ENCODE results near the gene BFSP2.

The BFSP2 gene, protein sequence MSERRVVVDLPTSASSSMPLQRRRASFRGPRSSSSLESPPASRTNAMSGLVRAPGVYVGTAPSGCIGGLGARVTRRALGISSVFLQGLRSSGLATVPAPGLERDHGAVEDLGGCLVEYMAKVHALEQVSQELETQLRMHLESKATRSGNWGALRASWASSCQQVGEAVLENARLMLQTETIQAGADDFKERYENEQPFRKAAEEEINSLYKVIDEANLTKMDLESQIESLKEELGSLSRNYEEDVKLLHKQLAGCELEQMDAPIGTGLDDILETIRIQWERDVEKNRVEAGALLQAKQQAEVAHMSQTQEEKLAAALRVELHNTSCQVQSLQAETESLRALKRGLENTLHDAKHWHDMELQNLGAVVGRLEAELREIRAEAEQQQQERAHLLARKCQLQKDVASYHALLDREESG

DNA sequence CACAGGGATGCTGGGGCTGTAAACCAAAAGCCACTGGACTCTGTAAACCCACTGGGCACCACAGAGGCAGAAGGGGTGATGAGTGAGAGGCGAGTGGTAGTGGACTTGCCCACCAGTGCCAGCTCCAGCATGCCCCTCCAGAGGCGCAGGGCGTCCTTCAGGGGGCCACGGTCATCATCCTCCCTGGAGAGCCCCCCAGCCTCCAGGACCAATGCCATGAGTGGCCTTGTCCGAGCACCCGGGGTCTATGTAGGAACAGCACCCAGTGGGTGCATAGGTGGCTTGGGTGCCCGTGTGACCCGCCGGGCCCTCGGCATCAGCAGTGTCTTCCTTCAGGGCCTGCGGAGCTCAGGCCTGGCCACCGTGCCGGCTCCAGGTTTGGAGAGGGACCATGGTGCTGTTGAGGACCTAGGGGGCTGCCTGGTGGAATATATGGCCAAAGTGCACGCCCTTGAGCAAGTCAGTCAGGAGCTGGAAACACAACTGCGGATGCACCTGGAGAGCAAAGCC, at the start of gene BFSP2:
Gene BFSP2 (plus strand): TSS at position 51 of the 510 bp plus-strand sequence. CDS start 28 bp downstream, at position 79.
- DNase-seq (ENCODE audit: low read depth in 2 of 3, low spot score in 1 of 3) = no peak

DNA sequence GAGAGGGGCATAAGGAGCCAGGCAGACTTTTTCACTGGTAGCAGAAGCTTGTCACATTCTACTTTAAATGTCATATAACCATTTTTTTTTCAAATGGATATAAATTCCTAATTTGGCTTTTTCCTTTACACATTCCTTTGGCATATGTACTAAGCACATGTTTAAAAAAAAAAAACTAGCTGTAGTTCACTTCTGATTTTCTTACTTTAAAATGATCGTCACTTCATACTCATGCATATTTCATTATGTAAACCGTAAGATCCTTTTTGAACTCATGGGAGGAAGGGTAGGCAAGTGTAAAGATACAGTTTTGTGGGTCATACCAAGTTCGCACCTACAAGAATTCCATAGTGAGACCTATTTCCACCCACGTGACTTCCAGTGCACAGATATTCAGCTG, 45.1 kb upstream of the BFSP2 start:
- DNase-seq (ENCODE audit: low read depth in 2 of 3, low spot score in 1 of 3) = no peak

DNA sequence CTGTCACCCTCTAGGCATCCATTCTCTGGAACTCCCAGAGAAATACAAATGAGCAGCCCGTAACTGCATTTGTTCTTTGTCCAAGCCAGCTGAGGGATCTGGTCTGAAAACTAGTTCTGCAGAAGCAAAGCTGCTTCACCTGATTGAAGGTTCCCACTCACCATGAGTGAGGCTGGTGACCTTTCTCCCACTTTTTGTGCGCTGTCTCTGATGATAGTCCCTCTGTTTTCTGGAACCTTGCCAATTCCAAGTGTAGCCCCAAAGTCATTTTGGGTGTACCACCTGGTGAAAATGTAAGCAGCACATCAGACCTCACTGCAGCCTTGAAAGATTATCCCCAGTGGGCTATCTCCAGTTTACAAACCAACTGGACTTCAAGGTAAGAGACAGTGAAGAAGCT, 39.4 kb upstream of the BFSP2 start:
- no peak for DNase-seq (ENCODE audit: low read depth in 2 of 3, low spot score in 1 of 3)

DNA sequence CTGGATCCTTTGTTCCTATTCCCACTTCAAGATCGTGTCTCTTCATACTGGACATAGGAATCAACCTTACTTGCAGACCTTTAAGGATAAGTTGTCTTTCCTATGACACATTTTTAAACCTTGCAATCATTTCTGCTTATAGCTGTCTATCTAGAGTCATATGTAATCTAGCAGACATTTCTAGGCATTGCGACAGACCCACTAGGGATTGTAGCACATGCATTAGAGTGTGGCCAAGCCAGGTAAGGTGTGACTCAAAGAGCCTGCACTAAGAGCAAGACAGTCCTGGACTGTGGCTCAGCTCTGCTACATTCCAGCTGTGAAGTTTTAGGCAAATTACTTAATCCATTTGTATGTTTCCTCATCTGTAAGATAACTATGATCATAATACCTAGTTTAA, 38.8 kb upstream of the BFSP2 start:
- DNase-seq (ENCODE audit: low read depth in 2 of 3, low spot score in 1 of 3) = no peak

DNA sequence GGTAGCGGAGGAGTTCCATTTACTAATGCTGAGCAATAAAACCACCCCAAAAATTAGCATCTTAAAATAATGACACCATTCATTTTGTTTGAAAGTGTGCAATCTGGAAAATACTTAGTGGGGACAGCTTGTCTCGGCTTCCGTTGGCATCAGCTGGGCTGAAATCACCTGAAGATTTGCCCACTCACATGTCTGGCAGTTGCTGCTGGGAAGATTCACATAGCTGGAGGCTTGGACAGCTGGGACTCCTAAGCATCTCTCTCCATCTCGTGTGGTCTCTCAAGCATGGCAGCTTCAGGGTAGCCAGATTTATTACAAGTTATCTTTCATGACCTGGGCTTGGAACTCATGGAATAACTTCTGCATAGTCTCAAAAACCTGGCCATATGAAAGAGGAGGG, 38.4 kb upstream of the BFSP2 start:
- no peak for DNase-seq (ENCODE audit: low read depth in 2 of 3, low spot score in 1 of 3)

DNA sequence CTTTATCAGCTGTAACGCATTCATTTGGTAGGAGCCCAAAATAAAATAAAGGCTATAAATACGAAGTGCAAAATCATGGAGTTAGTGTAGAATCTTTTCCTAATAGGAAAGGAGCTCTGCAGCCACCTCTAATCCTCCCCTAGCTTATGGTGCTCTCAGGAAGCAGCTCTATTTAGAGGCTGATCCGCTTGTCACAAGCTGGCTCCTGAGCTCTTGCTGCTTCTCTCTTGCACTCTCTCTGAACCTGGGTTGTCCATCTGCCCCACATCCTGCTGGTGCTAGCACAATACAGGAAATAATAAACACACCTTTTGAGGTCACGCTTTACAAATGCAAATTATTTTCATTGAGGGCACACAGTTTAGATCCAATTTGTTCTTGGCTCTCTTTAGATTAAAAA, 37.3 kb upstream of the BFSP2 start:
- DNase-seq (ENCODE audit: low read depth in 2 of 3, low spot score in 1 of 3) = no peak

DNA sequence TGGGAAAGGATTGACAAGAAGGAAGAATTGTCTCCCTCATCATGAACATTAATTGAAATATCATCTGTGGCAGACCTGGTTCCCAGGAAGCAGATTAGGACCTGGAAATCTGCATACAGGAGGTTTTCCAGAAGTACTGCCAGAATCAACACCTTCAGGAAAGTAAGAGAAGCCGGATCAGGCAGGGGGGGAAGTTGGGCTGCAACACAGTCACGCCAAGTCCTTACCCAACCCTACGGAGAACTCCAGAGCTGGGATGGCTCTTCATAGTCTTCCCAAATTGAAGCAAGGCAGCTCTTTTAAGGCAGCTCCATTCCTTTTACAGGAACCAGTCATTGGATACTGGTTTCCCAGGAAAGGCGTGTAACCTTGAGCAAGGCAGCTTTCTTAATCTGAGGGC, 35.2 kb upstream of the BFSP2 start:
- no peak for DNase-seq (ENCODE audit: low read depth in 2 of 3, low spot score in 1 of 3)

DNA sequence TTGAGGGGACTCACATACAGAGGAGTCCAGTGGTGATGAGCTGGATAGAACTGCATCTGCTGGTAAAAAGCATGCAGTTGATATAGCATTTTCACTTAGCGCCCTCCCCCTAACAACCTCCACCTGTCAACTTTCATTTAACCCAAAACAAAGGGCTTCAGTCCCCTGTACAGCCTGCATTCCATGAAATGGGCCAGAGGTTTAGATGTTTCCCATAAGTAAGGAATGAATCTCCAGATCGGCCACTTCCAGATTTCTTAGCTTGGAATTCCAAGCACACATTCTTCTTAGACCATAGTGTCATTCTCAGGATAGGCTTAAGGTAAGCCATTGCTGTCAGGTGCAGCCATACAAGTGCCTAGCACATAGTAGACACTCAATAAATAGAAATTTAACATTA, 32.9 kb upstream of the BFSP2 start:
- no peak for DNase-seq (ENCODE audit: low read depth in 2 of 3, low spot score in 1 of 3)

DNA sequence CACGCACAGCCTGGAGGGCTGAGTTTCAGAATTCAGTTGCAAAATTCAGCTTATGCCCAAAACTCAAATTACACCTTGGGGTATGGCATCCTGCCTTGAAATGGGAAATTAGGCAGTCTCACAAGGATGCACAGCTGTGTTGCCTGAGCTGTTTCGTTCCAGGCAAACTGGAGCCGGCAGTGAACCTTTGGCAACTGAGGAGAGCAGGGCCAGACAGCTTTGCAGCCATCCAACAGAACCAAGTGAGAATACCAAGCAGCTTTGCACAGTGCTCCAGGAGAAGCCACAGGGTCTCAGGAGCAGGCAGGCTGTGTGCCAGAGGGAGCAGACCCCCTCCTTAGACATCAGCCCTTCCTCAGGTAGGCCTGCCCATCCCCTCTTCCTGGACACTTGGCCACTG, 32.5 kb upstream of the BFSP2 start:
- DNase-seq (ENCODE audit: low read depth in 2 of 3, low spot score in 1 of 3) = no peak

DNA sequence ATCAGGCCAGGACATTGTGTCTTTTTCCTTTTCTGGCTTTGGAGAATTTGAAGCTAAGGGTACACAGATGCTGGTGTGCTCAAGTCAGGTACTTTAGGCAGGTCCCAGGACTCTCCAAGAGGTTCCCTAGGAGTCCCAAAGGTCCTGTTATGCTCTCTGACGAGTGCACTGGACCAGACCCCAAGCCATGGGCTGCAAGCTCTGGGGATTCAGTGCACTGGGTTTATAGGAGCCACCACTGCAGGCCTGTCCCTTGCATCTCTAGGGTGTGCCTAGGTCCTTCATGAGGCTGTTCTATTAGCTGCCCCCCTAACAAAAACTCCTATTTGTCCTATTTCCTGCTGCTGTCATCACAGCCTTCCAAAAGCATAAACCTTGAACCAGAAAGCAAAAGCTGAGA, 31.9 kb upstream of the BFSP2 start:
- no peak for DNase-seq (ENCODE audit: low read depth in 2 of 3, low spot score in 1 of 3)

DNA sequence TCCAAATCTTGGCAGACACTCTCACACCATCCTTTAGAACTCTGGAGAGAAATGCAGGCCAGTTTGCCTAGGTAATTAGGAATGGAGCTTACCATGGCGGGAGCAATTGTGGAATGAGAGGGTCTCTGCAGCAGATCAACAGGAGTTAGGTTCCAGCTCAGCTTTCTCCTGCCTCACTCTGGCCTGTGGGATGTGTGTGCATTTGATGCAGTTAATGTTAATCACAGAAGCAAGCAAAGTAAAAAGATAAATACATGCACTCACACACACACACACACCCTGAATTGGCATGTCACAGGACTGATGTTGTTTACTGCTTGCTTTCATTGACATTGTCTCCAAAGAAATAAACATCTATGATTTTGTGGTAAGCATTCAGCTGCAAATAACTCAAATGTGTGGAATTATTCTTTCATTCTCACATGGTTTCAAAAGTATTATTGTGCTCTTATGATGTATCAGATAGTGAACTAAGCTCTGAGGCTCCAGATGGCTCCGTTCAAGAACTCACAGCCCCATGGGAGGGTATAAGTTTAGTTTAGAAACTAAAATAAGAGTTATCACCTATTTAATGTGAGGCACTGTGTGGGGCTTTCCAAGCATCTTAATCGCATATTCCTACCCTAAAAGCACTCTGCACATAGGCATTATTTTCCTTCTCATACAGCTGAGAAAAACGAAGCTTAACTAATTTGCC, 31.3 kb upstream of the BFSP2 start:
- DNase-seq (ENCODE audit: low read depth in 2 of 3, low spot score in 1 of 3) = no peak

DNA sequence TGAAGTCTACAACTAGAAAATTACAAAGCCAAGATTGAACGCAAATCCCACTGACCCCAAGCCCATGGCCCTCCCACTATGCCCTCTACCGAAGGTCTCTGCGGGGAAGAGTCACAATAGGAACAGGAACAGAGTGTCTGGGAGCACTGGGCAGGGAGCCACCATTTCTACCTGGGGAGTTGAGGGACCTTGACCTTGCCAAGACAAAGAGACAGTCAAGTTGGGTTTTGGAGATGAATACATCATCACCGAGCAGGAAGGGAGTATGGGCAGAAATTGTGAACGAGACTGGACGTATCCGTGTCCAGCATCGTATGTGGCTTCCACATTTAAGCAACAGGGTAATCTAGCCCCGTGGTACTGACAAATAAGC, 30.8 kb upstream of the BFSP2 start:
- DNase-seq (ENCODE audit: low read depth in 2 of 3, low spot score in 1 of 3) = no peak

DNA sequence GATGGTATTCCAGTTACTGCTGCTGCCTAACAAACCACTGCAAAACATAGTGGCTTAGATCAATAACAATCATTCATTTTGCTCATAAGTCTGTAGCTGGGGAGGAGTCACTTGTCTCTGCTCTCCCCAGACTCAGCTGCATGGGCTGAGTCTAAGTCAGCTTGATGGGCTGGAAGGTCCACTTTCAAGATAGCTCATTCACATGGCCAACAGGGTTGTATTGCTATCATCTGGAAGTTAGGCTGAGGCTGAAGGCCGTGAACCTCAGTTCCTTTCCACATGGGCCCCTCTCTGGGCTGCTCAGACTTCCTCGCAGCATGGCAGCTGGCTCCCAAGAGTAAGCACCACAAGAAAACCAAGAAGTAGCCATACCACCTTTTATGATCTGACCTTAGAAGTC, 28.7 kb upstream of the BFSP2 start:
- DNase-seq (ENCODE audit: low read depth in 2 of 3, low spot score in 1 of 3) = no peak

DNA sequence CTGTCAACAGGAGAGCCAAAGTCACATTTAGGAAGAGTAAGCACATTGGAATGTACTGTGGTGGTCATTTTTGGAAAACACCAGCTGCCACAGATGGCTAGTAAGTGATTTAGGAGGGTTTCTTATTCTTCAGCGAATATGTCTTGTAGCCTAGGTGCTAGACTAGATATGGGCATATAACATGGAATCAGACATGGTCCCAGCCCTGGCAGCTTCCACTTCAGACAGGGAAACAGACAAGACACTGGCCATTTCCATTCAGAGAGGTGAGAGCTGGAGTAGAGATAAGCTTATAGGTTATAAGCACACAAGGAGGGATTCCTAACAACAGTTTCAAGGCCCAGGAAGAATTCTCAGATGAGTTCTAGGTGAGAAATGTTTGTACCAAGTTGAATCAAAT, 28.2 kb upstream of the BFSP2 start:
- no peak for DNase-seq (ENCODE audit: low read depth in 2 of 3, low spot score in 1 of 3)

DNA sequence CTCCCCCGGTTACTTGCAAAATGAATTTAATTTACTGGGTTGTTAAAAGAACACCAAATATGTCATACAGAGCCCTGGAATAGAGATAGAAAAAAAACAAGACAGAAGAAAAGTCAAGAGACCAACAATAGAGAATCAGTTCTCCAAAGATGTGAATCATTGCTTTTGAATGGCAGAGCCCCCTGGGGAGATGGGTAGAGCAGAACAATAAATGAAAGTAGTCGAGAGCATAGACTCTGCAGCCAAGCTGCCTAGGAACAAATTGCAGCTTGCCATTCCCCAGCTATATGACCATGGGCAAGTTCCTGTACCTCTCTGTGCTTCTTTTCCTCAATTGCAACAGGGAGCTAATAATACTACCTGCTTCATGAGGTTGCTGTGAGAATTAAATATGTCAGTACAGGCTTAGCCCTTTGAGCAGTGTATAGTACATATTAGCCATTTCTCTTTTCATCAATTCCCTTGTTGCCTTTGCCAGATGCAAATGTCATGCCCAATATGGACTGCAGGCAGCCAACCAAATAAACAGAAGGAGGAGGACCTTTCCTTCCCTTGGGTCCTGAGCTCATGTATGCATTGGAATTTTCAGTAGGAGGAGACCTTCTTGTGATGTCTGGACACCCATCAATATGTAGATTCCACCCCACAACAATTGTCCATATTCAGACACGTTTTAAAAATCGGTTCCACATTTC, 25.0 kb upstream of the BFSP2 start:
- DNase-seq (ENCODE audit: low read depth in 2 of 3, low spot score in 1 of 3) = no peak

DNA sequence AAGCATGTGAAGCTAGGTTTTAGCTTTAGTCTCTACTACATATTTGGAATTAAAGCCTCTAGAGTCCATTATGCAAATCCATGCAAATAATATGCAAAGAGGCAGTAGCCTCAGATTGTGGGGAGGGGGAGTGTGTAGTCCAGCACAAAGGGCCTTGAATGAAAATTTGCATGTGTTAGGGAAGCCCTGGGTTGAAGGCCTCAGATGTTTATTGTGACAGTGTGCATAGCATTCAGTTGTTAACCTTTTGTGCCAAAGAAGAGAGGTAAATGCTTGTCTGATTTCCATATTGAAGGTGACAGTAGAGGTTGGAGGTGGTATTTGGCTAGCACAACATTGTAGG, 24.5 kb upstream of the BFSP2 start:
- no peak for DNase-seq (ENCODE audit: low read depth in 2 of 3, low spot score in 1 of 3)

DNA sequence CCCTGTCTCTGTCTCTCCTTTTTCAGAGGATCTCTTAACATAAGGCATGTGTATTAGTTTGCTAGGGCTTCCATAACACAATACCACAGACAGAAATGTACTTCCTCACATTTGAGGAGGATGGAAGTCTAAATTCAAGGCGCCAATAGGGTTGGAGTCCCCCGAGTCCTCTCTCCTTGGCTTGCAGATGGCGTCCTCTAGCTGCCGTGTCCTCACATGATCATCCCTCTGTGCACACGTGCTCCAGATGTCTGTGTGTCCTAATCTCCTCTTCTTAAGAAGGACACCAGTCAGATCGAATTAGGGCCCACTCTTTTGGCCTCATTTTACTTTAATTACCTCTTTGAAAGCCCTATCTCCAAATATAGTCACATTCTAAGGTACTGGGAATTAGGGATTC, 23.0 kb upstream of the BFSP2 start:
- no peak for DNase-seq (ENCODE audit: low read depth in 2 of 3, low spot score in 1 of 3)

DNA sequence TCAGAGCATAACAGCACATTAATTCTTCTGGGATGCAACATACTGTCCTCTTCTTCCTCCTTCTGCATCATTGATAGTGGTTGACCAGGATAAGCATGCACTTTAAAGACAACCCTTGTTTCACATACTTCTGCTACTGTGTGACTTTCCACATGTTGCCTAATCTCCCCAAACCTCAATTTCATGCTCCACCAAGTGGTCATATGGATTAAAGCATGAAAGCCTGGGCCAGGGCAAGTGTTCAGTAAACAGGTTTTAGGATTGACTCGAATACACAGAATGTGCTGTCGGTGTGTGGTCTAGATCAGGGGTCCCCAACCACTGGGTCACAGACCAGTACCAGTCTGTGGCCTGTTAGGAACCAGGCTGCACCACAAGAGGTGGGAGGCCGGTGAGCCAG, 22.5 kb upstream of the BFSP2 start:
- no peak for DNase-seq (ENCODE audit: low read depth in 2 of 3, low spot score in 1 of 3)

DNA sequence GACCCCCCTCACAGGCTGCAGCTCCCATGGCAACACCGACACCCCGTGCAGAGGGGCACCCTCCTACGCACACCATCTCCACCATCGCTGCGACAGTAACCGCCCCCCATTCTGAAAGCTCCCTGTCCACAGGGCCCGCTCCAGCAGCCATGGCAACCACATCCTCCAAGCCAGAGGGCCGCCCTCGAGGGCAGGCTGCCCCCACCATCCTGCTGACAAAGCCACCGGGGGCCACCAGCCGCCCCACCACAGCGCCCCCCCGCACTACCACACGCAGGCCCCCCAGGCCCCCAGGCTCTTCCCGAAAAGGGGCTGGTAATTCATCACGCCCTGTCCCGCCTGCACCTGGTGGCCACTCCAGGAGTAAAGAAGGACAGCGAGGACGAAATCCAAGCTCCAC, 19.9 kb upstream of the BFSP2 start:
- no peak for DNase-seq (ENCODE audit: low read depth in 2 of 3, low spot score in 1 of 3)

DNA sequence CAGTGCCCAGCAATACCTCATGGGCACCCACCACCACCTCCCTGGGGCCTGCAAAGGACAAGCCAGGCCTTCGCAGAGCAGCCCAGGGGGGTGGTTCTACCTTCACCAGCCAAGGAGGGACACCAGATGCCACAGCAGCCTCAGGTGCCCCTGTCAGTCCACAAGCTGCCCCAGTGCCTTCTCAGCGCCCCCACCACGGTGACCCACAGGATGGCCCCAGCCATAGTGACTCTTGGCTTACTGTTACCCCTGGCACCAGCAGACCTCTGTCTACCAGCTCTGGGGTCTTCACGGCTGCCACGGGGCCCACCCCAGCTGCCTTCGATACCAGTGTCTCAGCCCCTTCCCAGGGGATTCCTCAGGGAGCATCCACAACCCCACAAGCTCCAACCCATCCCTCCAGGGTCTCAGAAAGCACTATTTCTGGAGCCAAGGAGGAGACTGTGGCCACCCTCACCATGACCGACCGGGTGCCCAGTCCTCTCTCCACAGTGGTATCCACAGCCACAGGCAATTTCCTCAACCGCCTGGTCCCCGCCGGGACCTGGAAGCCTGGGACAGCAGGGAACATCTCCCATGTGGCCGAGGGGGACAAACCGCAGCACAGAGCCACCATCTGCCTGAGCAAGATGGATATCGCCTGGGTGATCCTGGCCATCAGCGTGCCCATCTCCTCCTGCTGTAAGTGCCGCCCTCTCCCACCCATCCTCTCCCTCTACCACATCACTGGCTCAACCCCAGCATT, 19.2 kb upstream of the BFSP2 start:
- no peak for DNase-seq (ENCODE audit: low read depth in 2 of 3, low spot score in 1 of 3)

DNA sequence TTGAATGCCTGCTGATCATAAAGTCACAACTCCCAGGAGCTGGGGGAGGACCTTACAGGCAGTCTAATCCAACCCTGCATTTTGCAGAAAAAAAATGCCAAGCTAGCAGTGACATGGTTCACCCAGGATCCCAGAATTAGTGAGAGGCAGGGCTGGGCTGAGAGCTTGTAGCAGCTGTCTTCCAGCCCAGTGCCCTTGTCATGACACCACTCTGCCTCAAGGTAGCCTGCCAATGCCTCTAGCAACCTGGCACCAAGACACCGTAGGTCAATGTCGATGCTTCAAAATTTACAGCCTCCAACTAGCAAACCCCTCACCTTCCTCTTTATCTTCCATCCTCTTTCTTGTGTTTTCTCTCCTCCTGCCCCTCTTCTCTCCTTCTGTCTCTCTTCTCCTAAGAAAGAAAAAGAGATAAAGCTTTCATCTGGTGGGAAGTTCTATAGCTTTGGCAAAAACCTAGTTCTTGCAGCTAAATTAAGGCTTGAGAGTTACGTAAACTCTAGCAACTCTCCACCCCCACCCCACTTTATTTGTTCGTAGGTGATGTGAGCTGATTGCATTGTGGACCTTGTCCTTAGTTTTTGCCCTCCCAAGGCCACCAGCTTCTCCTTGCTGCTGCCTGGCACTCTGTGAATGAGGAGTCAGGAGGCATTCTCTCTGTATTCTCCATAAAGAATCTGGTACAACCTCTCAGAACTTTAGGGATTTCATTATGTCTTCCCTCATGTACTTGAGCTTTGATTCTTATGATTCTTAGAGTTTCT, 18.3 kb upstream of the BFSP2 start:
- no peak for DNase-seq (ENCODE audit: low read depth in 2 of 3, low spot score in 1 of 3)
